ENCODE measurements around the gene MGAM2. TPM values are rescaled to one million over a fixed set of nuclear protein-coding genes. Genes with fewer than 3 reads are reported as not detected.

The MGAM2 gene
- total RNA-seq, 1 experiment from 2014 or later: not detected

- H3F3A ChIP-seq (ENCODE audit: insufficient read depth, low read depth): no peaks in the 10 kb centered on the region
- POLR2A ChIA-PET (ENCODE audit: unreplicated experiment): no interaction called here
- no peaks in the 10 kb centered on the region for H4K20me1 ChIP-seq (ENCODE audit: insufficient read depth)
- no peak overlapping the region for H2AFZ ChIP-seq
- no peak overlapping the region for H3K4me3 ChIP-seq
- DNase-seq: no peak
- peaks cover 17% of the 10 kb centered on the region; the same call in 1 of the 2 replicates for H3K27me3 ChIP-seq (ENCODE audit: insufficient read depth, low read depth)
- TF ChIP-seq EZH2 (IDR thresholded peaks at IDR 0.05; ENCODE audit: low read depth) (no peak), CTCF (conservative IDR thresholded peaks at IDR 0.05) (no peak)
- no peaks in the 10 kb centered on the region for H3K36me3 ChIP-seq (ENCODE audit: low read depth)
- H3K4me1 ChIP-seq (replicated peaks; ENCODE audit: insufficient read depth): no peaks in the 10 kb centered on the region
- no peak overlapping the region for H3K27ac ChIP-seq
- no peaks in the 10 kb centered on the region for H3K79me2 ChIP-seq (ENCODE audit: low read depth)
- CTCF ChIA-PET: no interaction called here
- BruUV-seq (replicated peaks): no TSS peak
- no peak overlapping the region for H3K4me2 ChIP-seq
- H3K9me3 ChIP-seq (ENCODE audit: insufficient read depth, low read depth): no peaks in the 10 kb centered on the region
- intact Hi-C loops (cut with micrococcal nuclease; ENCODE audit: unreplicated experiment): no loop called here
- no peaks in the 10 kb centered on the region for H3K9me2 ChIP-seq (ENCODE audit: insufficient read depth)
These were observed 132.3 kb downstream of the MGAM2 start for GRCh38 chr7:142243823-142244222.

- Histone ChIP-seq H3K4me3 (no peak overlapping the region), H3K4me2 (no peak overlapping the region), H3K27ac (no peak overlapping the region), H4K20me1 (ENCODE audit: insufficient read depth) (no peaks in the 10 kb centered on the region), H3K4me1 (replicated peaks; ENCODE audit: insufficient read depth) (no peaks in the 10 kb centered on the region), H3K36me3 (ENCODE audit: low read depth) (no peaks in the 10 kb centered on the region), H3F3A (ENCODE audit: insufficient read depth, low read depth) (no peaks in the 10 kb centered on the region), H3K79me2 (ENCODE audit: low read depth) (no peaks in the 10 kb centered on the region), H3K27me3 (ENCODE audit: insufficient read depth, low read depth) (peaks cover 5% of the 10 kb centered on the region; the same call in 1 of the 2 replicates), H2AFZ (no peak overlapping the region), H3K9me2 (ENCODE audit: insufficient read depth) (no peaks in the 10 kb centered on the region), H3K9me3 (ENCODE audit: insufficient read depth, low read depth) (no peaks in the 10 kb centered on the region)
- no TSS peak for BruUV-seq (replicated peaks)
- intact Hi-C loops (cut with micrococcal nuclease; ENCODE audit: unreplicated experiment): no loop called here
- ChIA-PET CTCF (no interaction called here), POLR2A (ENCODE audit: unreplicated experiment) (no interaction called here)
- TF ChIP-seq EZH2 (IDR thresholded peaks at IDR 0.05; ENCODE audit: low read depth) (no peak), CTCF (conservative IDR thresholded peaks at IDR 0.05) (no peak)
- no peak for DNase-seq
These were observed 136.9 kb downstream of the MGAM2 start for GRCh38 chr7:142248166-142249160.

- Histone ChIP-seq H4K20me1 (ENCODE audit: insufficient read depth) (no peaks in the 10 kb centered on the region), H3K4me3 (no peak overlapping the region), H3K79me2 (ENCODE audit: low read depth) (no peaks in the 10 kb centered on the region), H3K27ac (no peak overlapping the region), H3K36me3 (ENCODE audit: low read depth) (no peaks in the 10 kb centered on the region), H3K27me3 (ENCODE audit: insufficient read depth, low read depth) (no peaks in the 10 kb centered on the region), H3K9me3 (ENCODE audit: insufficient read depth, low read depth) (no peaks in the 10 kb centered on the region), H3K4me1 (replicated peaks; ENCODE audit: insufficient read depth) (no peaks in the 10 kb centered on the region), H2AFZ (no peak overlapping the region), H3F3A (ENCODE audit: insufficient read depth, low read depth) (no peaks in the 10 kb centered on the region), H3K9me2 (ENCODE audit: insufficient read depth) (no peaks in the 10 kb centered on the region), H3K4me2 (no peak overlapping the region)
- TF ChIP-seq EZH2 (IDR thresholded peaks at IDR 0.05; ENCODE audit: low read depth) (no peak), CTCF (conservative IDR thresholded peaks at IDR 0.05) (no peak)
- no TSS peak for BruUV-seq (replicated peaks)
- ChIA-PET POLR2A (ENCODE audit: unreplicated experiment) (no interaction called here), CTCF (no interaction called here)
- intact Hi-C loops (cut with micrococcal nuclease; ENCODE audit: unreplicated experiment): no loop called here
- DNase-seq: no peak
These were observed 138.4 kb downstream of the MGAM2 start for GRCh38 chr7:142249918-142250317.

All from PC-9 (cell line).